Natural killer cell (primary cell): ENCODE results near the gene EEFSEC. TPM values are rescaled to one million over a fixed set of nuclear protein-coding genes. Genes with fewer than 3 reads are reported as not detected.

ENCODE experiments used
- ATAC-seq, 3 donors: fragments of 150-1000 bp in 2 of 3; fragments of 200-7000 bp in 1 of 3; cut with Tn5 transposase; 1 replicate in 1 of 3; 2 replicates in 2 of 3; pipeline ENCODE4 v1.10.0; 2021; ENCODE audit warnings: mild to moderate bottlenecking in 2 of 3, moderate library complexity in 2 of 3
- DNase-seq, 2 donors: peaks; one replicate each; pipeline versions ENCODE4 v3.0.0 to v3.0.0-alpha.2; 2013 to 2021; ENCODE audit warnings: mixed read lengths in 1 of 2
- H3K27ac ChIP-seq: one replicate; pipeline ENCODE4 v1.5.1; 2013; ENCODE audit warnings: mild to moderate bottlenecking, low read length
- H3K27me3 ChIP-seq: one replicate; pipeline ENCODE4 v1.6.1; 2013; ENCODE audit warnings: low read length; ENCODE audit not compliant: control insufficient read depth, insufficient read depth
- H3K36me3 ChIP-seq: one replicate; pipeline ENCODE4 v1.6.1; 2013; ENCODE audit warnings: low read length; ENCODE audit not compliant: control insufficient read depth, insufficient read depth
- H3K4me1 ChIP-seq: one replicate; pipeline ENCODE4 v1.6.1; 2013; ENCODE audit warnings: low read length; ENCODE audit not compliant: control insufficient read depth, insufficient read depth
- H3K4me3 ChIP-seq: one replicate; pipeline ENCODE4 v1.5.1; 2013; ENCODE audit warnings: low read length
- H3K9me3 ChIP-seq: one replicate; pipeline ENCODE4 v1.6.1; 2013; ENCODE audit warnings: low read length; ENCODE audit not compliant: control insufficient read depth, insufficient read depth
- H3K27ac Mint-ChIP-seq, 2 donors: one replicate each; pipeline ENCODE4 v1.8.0; 2022; ENCODE audit warnings: mild to moderate bottlenecking in 2 of 2, mixed read lengths in 2 of 2, moderate library complexity in 1 of 2
- H3K27me3 Mint-ChIP-seq, 2 donors: one replicate each; pipeline ENCODE4 v1.8.0; 2022; ENCODE audit warnings: low read depth in 2 of 2, mixed read lengths in 2 of 2
- H3K36me3 Mint-ChIP-seq: one replicate; pipeline ENCODE4 v1.8.0; 2022; ENCODE audit warnings: mixed read lengths
- H3K4me1 Mint-ChIP-seq, 2 donors: one replicate each; pipeline ENCODE4 v1.8.0; 2022; ENCODE audit warnings: mixed read lengths in 2 of 2
- H3K4me3 Mint-ChIP-seq: one replicate; pipeline ENCODE4 v1.8.0; 2022; ENCODE audit warnings: mild to moderate bottlenecking, moderate library complexity, mixed read lengths
- H3K9me3 Mint-ChIP-seq, 2 donors: one replicate each; pipeline ENCODE4 v1.8.0; 2022; ENCODE audit warnings: mixed read lengths in 2 of 2
- CTCF ChIP-seq: fragments of 200-600 bp; IDR thresholded peaks from one replicate; pipeline ENCODE4 v1.8.0; 2022; ENCODE audit warnings: antibody characterized with exemption
- WGBS: methylation state at CpG from one replicate; pipeline ENCODE4 v1.1.7; 2013; ENCODE audit warnings: missing lambda C conversion rate; ENCODE audit not compliant: insufficient coverage; 5-methylcytosine and 5-hydroxymethylcytosine counted together
- intact Hi-C: fragments of 100-400 bp; cut with micrococcal nuclease; formaldehyde crosslinking; loops from one replicate; pipeline ENCODE4 v1.14.2; 2022
- total RNA-seq, 4 donors: library from RNA; stranded (reverse); fragments of 120-200 nt in 1 of 4; gene quantifications; one replicate each; pipeline versions ENCODE4 v1.2.3 to v1.2.4, GENCODE V29; 2013 to 2022

The EEFSEC gene
- total RNA-seq, 3 donors from 2014 or later (not counting 1 experiment from before 2014, with no cell fraction given) = 16.7 to 18.9 (median 17.6) TPM

- H3K4me1 Mint-ChIP-seq = peaks cover 36 to 54% of the 10 kb centered on the region in 2 donors
- Histone ChIP-seq H3K36me3 (no peaks in the 10 kb centered on the region), H3K9me3 (no peaks in the 10 kb centered on the region), H3K4me3 (no peak overlapping the region), H3K4me1 (peaks cover 6% of the 10 kb centered on the region), H3K27ac (no peak overlapping the region), H3K27me3 (no peaks in the 10 kb centered on the region)
- ATAC-seq (no peak), DNase-seq (no peak)
- H3K4me3 Mint-ChIP-seq = no peak overlapping the region
- 98% methylated on average over 5 of the region's 5 CpGs for WGBS
- H3K9me3 Mint-ChIP-seq = no peaks in the 10 kb centered on the region
- intact Hi-C loops = no loop called here
- TF ChIP-seq CTCF = no peak
- no peaks in the 10 kb centered on the region for H3K36me3 Mint-ChIP-seq
- H3K27me3 Mint-ChIP-seq = no peaks in the 10 kb centered on the region
- no peak overlapping the region for H3K27ac Mint-ChIP-seq
Measured at GRCh38 chr3:128166971-128167453, 13.7 kb downstream of the EEFSEC start.

DNA sequence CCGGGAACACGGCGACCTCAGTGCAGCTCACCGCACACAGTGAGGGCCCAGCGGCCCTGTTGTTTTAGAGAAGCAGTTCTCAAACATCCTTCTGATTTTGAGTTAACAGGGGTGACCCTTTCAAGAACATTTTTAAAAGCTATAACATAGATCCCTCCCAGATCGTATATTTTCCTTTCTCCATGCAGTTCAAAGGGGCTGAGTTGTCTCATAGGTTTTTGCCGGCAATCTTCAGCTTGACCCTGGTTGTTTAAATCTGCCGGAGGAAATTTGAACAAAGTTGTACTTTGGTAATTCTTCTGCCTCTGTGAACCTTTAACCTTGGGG, 14.3 kb downstream of the EEFSEC start:
- H3K36me3 ChIP-seq = no peaks in the 10 kb centered on the region
- no peaks in the 10 kb centered on the region for H3K36me3 Mint-ChIP-seq
- no peaks in the 10 kb centered on the region for H3K27me3 Mint-ChIP-seq
- H3K4me3 ChIP-seq = no peak overlapping the region
- no peak for TF ChIP-seq CTCF
- intact Hi-C loops = no loop called here
- WGBS = 98% methylated on average over 8 of the region's 8 CpGs
- H3K27ac ChIP-seq = no peak overlapping the region
- no peak overlapping the region for H3K27ac Mint-ChIP-seq
- H3K27me3 ChIP-seq = no peaks in the 10 kb centered on the region
- no peak overlapping the region for H3K4me3 Mint-ChIP-seq
- no peak for DNase-seq
- H3K9me3 ChIP-seq = no peaks in the 10 kb centered on the region
- peaks cover 36 to 49% of the 10 kb centered on the region in 2 donors for H3K4me1 Mint-ChIP-seq
- ATAC-seq = no peak
- peaks cover 6% of the 10 kb centered on the region for H3K4me1 ChIP-seq
- H3K9me3 Mint-ChIP-seq = no peaks in the 10 kb centered on the region

GRCh38 chr3:128167973-128168674, 14.8 kb downstream of the EEFSEC start:
- DNase-seq = no peak
- no peaks in the 10 kb centered on the region for H3K27me3 Mint-ChIP-seq
- no peaks in the 10 kb centered on the region for H3K9me3 Mint-ChIP-seq
- no peak overlapping the region for H3K4me3 Mint-ChIP-seq
- Histone ChIP-seq H3K27ac (no peak overlapping the region), H3K4me3 (no peak overlapping the region), H3K36me3 (no peaks in the 10 kb centered on the region), H3K9me3 (no peaks in the 10 kb centered on the region), H3K27me3 (no peaks in the 10 kb centered on the region), H3K4me1 (peaks cover 6% of the 10 kb centered on the region)
- H3K27ac Mint-ChIP-seq = no peak overlapping the region
- intact Hi-C loops = no loop called here
- no peak for ATAC-seq
- WGBS = 92% methylated on average over 5 of the region's 5 CpGs
- no peak for TF ChIP-seq CTCF
- H3K36me3 Mint-ChIP-seq = no peaks in the 10 kb centered on the region
- peaks cover 32 to 45% of the 10 kb centered on the region in 2 donors for H3K4me1 Mint-ChIP-seq

GRCh38 chr3:128168836-128169235, 15.6 kb downstream of the EEFSEC start:
- no peaks in the 10 kb centered on the region for H3K36me3 Mint-ChIP-seq
- intact Hi-C loops = no loop called here
- DNase-seq (no peak), ATAC-seq (no peak)
- H3K4me1 Mint-ChIP-seq = peaks cover 25 to 43% of the 10 kb centered on the region in 2 donors
- no peak overlapping the region for H3K27ac ChIP-seq
- no peak overlapping the region for H3K4me3 Mint-ChIP-seq
- peaks cover 6% of the 10 kb centered on the region for H3K4me1 ChIP-seq
- H3K9me3 ChIP-seq = no peaks in the 10 kb centered on the region
- 89% methylated on average over 4 of the region's 4 CpGs for WGBS
- H3K4me3 ChIP-seq = no peak overlapping the region
- H3K27me3 Mint-ChIP-seq = no peaks in the 10 kb centered on the region
- TF ChIP-seq CTCF = no peak
- no peaks in the 10 kb centered on the region for H3K36me3 ChIP-seq
- no peaks in the 10 kb centered on the region for H3K27me3 ChIP-seq
- H3K27ac Mint-ChIP-seq = no peak overlapping the region
- no peaks in the 10 kb centered on the region for H3K9me3 Mint-ChIP-seq
